Peyer's patch (tissue), 4 donors: Measurements from ENCODE around the gene NOS1AP. TPM values are rescaled to one million over a fixed set of nuclear protein-coding genes. Genes with fewer than 3 reads are reported as not detected.

ENCODE experiments used
- DNase-seq, 3 donors: peaks; one replicate each; pipeline ENCODE4 v3.0.0-alpha.2; 2017 to 2019
- H3K27ac ChIP-seq, 4 donors: fragments of 200-600 bp; sonication (generic); one replicate each; pipeline ENCODE4 v1.5.1; 2016 to 2019
- H3K27me3 ChIP-seq, 2 donors: fragments of 200-600 bp; sonication (generic); one replicate each; pipeline ENCODE4 v1.5.1; 2019
- H3K36me3 ChIP-seq, 3 donors: fragments of 200-600 bp; sonication (generic); one replicate each; pipeline ENCODE4 v1.5.1; 2016 to 2019
- H3K4me1 ChIP-seq, 4 donors: fragments of 200-600 bp; sonication (generic); one replicate each; pipeline ENCODE4 v1.5.1; 2016 to 2019
- H3K4me3 ChIP-seq, 4 donors: fragments of 200-600 bp; sonication (generic); 1 replicate in 3 of 4; 2 replicates in 1 of 4; pipeline ENCODE4 v1.5.1; 2016 to 2019; ENCODE audit warnings: mild to moderate bottlenecking in 1 of 4
- H3K9me3 ChIP-seq, 4 donors: fragments of 200-600 bp; sonication (generic); one replicate each; pipeline ENCODE4 v1.5.1; 2016 to 2019; ENCODE audit warnings: mild to moderate bottlenecking in 1 of 4
- CTCF ChIP-seq, 6 experiments: fragments of 450-650 bp in 4 of 6; fragments of 200-600 bp in 2 of 6; sonication (generic) in 1 of 6; IDR thresholded peaks; one replicate each; pipeline ENCODE4 v1.5.1; 2017 to 2019; ENCODE audit warnings: antibody characterized with exemption in 6 of 6, mild to moderate bottlenecking in 3 of 6, moderate library complexity in 1 of 6
- POLR2A ChIP-seq, 2 donors: fragments of 450-650 bp; IDR thresholded peaks; one replicate each; pipeline ENCODE4 v1.5.1; 2017; ENCODE audit warnings: antibody characterized with exemption in 2 of 2, mild to moderate bottlenecking in 2 of 2, moderate library complexity in 2 of 2
- total RNA-seq, 4 donors: library from RNA; depleted of rRNA; stranded (reverse); fragments of >200 nt; gene quantifications; one replicate each; pipeline ENCODE4 v1.1.0, GENCODE V29; 2016

NOS1AP gene
- total RNA-seq, 4 donors from 2014 or later = 6.3 to 18.5 (median 11.9) TPM

GRCh38 chr1:162293073-162293692 lies 223.7 kb downstream of the NOS1AP start:
- DNase-seq = no peak
- TF ChIP-seq POLR2A (IDR thresholded peaks at IDR 0.05) = no peak
- H3K36me3 ChIP-seq = no peaks in the 10 kb centered on the region
- no peak overlapping the region for H3K4me3 ChIP-seq
- no peaks in the 10 kb centered on the region for H3K4me1 ChIP-seq
- no peaks in the 10 kb centered on the region for H3K9me3 ChIP-seq
- H3K27ac ChIP-seq = no peak overlapping the region
- no peaks in the 10 kb centered on the region for H3K27me3 ChIP-seq

- Histone ChIP-seq H3K9me3 (no peaks in the 10 kb centered on the region), H3K4me3 (no peak overlapping the region), H3K27me3 (no peaks in the 10 kb centered on the region), H3K27ac (no peak overlapping the region), H3K4me1 (no peaks in the 10 kb centered on the region), H3K36me3 (no peaks in the 10 kb centered on the region)
- DNase-seq = no peak
- TF ChIP-seq POLR2A (IDR thresholded peaks at IDR 0.05) (no peak), CTCF (IDR thresholded peaks at IDR 0.05) (no peak)
These were observed 224.5 kb downstream of the NOS1AP start for GRCh38 chr1:162294015-162294414.

GRCh38 chr1:162297208-162297607 lies 227.7 kb downstream of the NOS1AP start:
- no peaks in the 10 kb centered on the region for H3K27me3 ChIP-seq

GRCh38 chr1:162298266-162298665 lies 228.8 kb downstream of the NOS1AP start:
- no peaks in the 10 kb centered on the region for H3K27me3 ChIP-seq
- no peaks in the 10 kb centered on the region for H3K4me1 ChIP-seq
- no peak overlapping the region for H3K4me3 ChIP-seq
- DNase-seq = no peak
- H3K9me3 ChIP-seq = no peaks in the 10 kb centered on the region
- H3K36me3 ChIP-seq = no peaks in the 10 kb centered on the region
- TF ChIP-seq CTCF (IDR thresholded peaks at IDR 0.05) (no peak), POLR2A (IDR thresholded peaks at IDR 0.05) (no peak)
- no peak overlapping the region for H3K27ac ChIP-seq

More at GRCh38 chr1:162297208-162297607, 227.7 kb downstream of the NOS1AP start:
- no peaks in the 10 kb centered on the region for H3K4me1 ChIP-seq
- H3K36me3 ChIP-seq = no peaks in the 10 kb centered on the region
- no peak for TF ChIP-seq POLR2A (IDR thresholded peaks at IDR 0.05)
- TF ChIP-seq CTCF (IDR thresholded peaks at IDR 0.05) = no peak
- DNase-seq = no peak
- H3K9me3 ChIP-seq = no peaks in the 10 kb centered on the region
- no peak overlapping the region for H3K27ac ChIP-seq
- H3K4me3 ChIP-seq = no peak overlapping the region

- no peak for TF ChIP-seq POLR2A (IDR thresholded peaks at IDR 0.05)
- TF ChIP-seq CTCF (IDR thresholded peaks at IDR 0.05) = no peak
- Histone ChIP-seq H3K4me3 (no peak overlapping the region), H3K27me3 (no peaks in the 10 kb centered on the region), H3K9me3 (no peaks in the 10 kb centered on the region), H3K27ac (no peak overlapping the region), H3K36me3 (no peaks in the 10 kb centered on the region), H3K4me1 (no peaks in the 10 kb centered on the region)
- no peak for DNase-seq
These were observed 229.5 kb downstream of the NOS1AP start for GRCh38 chr1:162299018-162299417.

GRCh38 chr1:162300057-162300917 lies 230.8 kb downstream of the NOS1AP start:
- DNase-seq = no peak
- H3K4me1 ChIP-seq = no peaks in the 10 kb centered on the region
- no peaks in the 10 kb centered on the region for H3K36me3 ChIP-seq
- no peaks in the 10 kb centered on the region for H3K27me3 ChIP-seq
- TF ChIP-seq CTCF (IDR thresholded peaks at IDR 0.05) = no peak
- no peak for TF ChIP-seq POLR2A (IDR thresholded peaks at IDR 0.05)
- H3K9me3 ChIP-seq = no peaks in the 10 kb centered on the region
- H3K4me3 ChIP-seq = no peak overlapping the region
- H3K27ac ChIP-seq = no peak overlapping the region
